ENCODE measurements around the gene PIK3R6.
A peak's percentile ranks its signal among the peaks of the same experiment; 100 is the strongest.

Gene PIK3R6

DNA sequence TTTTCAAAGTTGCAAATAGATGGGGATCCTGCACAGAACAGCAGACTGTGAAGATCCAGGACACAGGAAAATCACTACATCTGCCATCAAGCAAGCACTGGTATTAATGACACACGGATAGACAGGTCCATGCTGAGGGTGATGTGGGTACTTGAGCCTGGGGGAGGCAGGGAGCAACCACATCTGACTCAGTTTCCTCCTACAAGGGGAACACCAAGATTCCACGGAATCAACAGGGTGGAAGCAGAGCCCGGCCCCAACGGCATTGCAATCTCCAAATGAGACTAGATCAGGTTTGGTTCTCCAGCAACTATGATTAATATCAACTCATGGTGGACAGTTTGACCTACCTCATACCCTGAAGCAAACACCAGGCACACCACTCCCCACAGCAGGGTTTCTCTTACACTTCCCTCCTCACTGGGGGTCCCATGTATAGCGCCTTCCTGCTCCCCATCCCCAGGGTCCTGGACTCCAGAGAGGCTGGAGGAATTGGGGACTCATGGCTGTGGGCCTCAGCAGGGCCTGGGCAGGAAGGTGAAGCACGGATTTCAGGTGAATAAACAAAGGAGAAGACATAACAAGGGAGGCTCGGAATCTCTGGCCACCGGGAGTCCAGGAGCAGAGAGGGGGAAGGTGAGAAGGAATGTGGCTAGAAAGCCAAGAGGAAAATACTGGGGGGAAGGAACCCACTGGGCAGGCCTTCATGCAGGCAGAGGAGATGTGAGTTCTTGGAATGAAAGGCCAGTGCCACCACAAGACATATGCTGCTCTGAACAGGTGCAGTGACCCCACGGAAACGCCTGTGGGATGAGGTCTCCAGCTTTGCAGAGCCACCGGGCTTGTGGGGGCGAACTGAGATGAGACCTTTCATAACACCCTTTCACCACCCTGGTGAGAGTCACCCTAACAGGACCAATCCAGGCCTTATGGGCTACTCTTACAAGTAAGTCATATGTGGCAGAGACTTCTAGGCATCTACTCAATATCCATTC lies 29.5 kb upstream of the PIK3R6 start:
- Histone ChIP-seq H3K4me3 (ENCODE audit: low read depth, low read length, poor library complexity, severe bottlenecking) (no peak overlapping the region), H3F3A (ENCODE audit: insufficient read depth, low read length) (no peaks in the 10 kb centered on the region), H3K9ac (ENCODE audit: low read length) (no peak overlapping the region), H3K36me3 (ENCODE audit: insufficient read depth, low read length) (no peaks in the 10 kb centered on the region), H3K4me1 (ENCODE audit: insufficient read depth, low read length, severe bottlenecking) (peaks cover 30% of the 10 kb centered on the region), H3K27ac (ENCODE audit: low read depth, low read length, poor library complexity, severe bottlenecking) (no peak overlapping the region), H4K20me1 (ENCODE audit: insufficient read depth, low read length) (no peaks in the 10 kb centered on the region), H3K27me3 (ENCODE audit: insufficient read depth, low read length) (no peaks in the 10 kb centered on the region), H3K9me3 (ENCODE audit: low read length) (no peaks in the 10 kb centered on the region), H3K9me2 (ENCODE audit: low read depth, low read length) (no peaks in the 10 kb centered on the region), H3K79me2 (ENCODE audit: insufficient read depth, low read length) (no peaks in the 10 kb centered on the region), H2AFZ (ENCODE audit: low read length) (no peak overlapping the region), H3K4me2 (ENCODE audit: low read length) (no peak overlapping the region)
- TF ChIP-seq EZH2 (IDR thresholded peaks at IDR 0.05; ENCODE audit: borderline replicate concordance, low read length) = no peak
- TF ChIP-seq, protein P1, sequence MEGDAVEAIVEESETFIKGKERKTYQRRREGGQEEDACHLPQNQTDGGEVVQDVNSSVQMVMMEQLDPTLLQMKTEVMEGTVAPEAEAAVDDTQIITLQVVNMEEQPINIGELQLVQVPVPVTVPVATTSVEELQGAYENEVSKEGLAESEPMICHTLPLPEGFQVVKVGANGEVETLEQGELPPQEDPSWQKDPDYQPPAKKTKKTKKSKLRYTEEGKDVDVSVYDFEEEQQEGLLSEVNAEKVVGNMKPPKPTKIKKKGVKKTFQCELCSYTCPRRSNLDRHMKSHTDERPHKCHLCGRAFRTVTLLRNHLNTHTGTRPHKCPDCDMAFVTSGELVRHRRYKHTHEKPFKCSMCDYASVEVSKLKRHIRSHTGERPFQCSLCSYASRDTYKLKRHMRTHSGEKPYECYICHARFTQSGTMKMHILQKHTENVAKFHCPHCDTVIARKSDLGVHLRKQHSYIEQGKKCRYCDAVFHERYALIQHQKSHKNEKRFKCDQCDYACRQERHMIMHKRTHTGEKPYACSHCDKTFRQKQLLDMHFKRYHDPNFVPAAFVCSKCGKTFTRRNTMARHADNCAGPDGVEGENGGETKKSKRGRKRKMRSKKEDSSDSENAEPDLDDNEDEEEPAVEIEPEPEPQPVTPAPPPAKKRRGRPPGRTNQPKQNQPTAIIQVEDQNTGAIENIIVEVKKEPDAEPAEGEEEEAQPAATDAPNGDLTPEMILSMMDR (IDR thresholded peaks at IDR 0.05; ENCODE audit: low read length) = no peak

DNA sequence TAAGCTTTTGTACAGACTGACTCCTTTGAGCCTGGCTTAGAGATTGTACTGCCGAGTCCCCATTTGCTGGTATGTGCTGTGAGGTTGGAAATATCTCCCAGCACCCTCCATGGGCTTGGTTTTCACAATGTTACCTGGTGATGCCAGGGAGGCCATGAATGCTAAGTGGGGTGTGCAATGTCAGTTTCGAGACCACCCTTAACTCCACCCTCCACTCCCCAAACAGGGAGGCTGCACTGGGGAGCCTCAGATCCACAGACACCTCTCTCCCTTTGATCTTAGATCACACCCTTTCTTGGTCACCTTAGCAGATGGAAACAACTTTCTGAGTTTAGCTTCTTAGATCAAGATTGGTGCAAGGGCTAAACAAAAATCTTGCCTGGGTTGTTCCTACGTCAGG lies 28.6 kb upstream of the PIK3R6 start:
- Histone ChIP-seq H3K27ac (ENCODE audit: low read depth, low read length, poor library complexity, severe bottlenecking) (no peak overlapping the region), H3K9me2 (ENCODE audit: low read depth, low read length) (no peaks in the 10 kb centered on the region), H2AFZ (ENCODE audit: low read length) (no peak overlapping the region), H3K4me1 (ENCODE audit: insufficient read depth, low read length, severe bottlenecking) (peaks cover 27% of the 10 kb centered on the region), H3K36me3 (ENCODE audit: insufficient read depth, low read length) (no peaks in the 10 kb centered on the region), H3K4me3 (ENCODE audit: low read depth, low read length, poor library complexity, severe bottlenecking) (no peak overlapping the region), H3K27me3 (ENCODE audit: insufficient read depth, low read length) (no peaks in the 10 kb centered on the region), H3K79me2 (ENCODE audit: insufficient read depth, low read length) (no peaks in the 10 kb centered on the region), H3F3A (ENCODE audit: insufficient read depth, low read length) (no peaks in the 10 kb centered on the region), H4K20me1 (ENCODE audit: insufficient read depth, low read length) (no peaks in the 10 kb centered on the region), H3K9me3 (ENCODE audit: low read length) (no peaks in the 10 kb centered on the region), H3K4me2 (ENCODE audit: low read length) (no peak overlapping the region), H3K9ac (ENCODE audit: low read length) (no peak overlapping the region)
- TF ChIP-seq, protein P1 (IDR thresholded peaks at IDR 0.05; ENCODE audit: low read length) = no peak
- no peak for TF ChIP-seq EZH2 (IDR thresholded peaks at IDR 0.05; ENCODE audit: borderline replicate concordance, low read length)

DNA sequence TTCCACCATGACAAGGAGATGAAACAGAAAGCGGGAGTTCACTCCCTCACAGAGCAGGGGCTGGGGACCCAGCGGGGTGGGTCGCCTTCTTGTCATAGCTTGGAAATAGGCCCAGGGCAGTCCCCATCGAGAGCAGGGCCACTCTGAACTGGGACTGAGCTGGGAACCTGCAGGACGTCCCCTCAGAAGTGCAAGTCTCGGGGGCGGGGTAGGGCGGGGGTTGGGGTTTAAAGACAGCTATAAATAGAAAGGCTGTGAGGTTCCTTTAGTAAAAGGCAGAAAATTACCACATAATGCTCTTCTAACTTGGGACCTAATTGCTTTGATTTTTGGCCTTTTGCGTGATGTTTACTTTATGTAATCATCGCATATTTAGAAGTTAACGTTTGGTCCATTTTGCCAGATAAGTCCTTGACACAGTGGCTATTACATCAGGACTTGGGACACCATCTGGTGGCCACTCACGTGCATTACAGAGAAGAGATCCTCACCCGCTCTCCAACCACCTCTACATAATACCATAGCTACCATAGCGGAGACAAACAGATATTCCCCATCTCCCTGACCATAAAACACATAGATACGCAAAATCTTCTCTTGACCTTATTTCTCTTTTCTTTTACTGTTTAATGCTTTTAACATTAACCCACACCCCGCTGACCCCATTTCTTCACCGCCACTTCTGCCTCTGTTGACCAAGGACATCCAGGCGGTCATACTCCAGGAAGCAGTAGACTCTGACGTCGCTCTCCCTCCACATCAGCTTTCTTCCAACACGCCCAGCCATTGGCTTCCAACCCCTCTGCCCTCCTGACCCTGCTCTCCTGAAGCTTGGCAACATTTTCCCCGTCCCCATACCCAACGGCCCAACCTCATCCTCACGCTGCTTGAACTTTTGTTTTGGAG lies 27.5 kb upstream of the PIK3R6 start:
- H3K27ac ChIP-seq (ENCODE audit: low read depth, low read length, poor library complexity, severe bottlenecking) = no peak overlapping the region
- H3K9me2 ChIP-seq (ENCODE audit: low read depth, low read length) = no peaks in the 10 kb centered on the region
- H3K27me3 ChIP-seq (ENCODE audit: insufficient read depth, low read length) = no peaks in the 10 kb centered on the region
- no peak for TF ChIP-seq EZH2 (IDR thresholded peaks at IDR 0.05; ENCODE audit: borderline replicate concordance, low read length)
- TF ChIP-seq, protein P1 (IDR thresholded peaks at IDR 0.05; ENCODE audit: low read length) = peak; percentile 60
- H3K4me3 ChIP-seq (ENCODE audit: low read depth, low read length, poor library complexity, severe bottlenecking) = no peak overlapping the region
- H3K4me2 ChIP-seq (ENCODE audit: low read length) = no peak overlapping the region
- peaks cover 15% of the 10 kb centered on the region for H3K4me1 ChIP-seq (ENCODE audit: insufficient read depth, low read length, severe bottlenecking)
- H3K9me3 ChIP-seq (ENCODE audit: low read length) = no peaks in the 10 kb centered on the region
- no peaks in the 10 kb centered on the region for H3F3A ChIP-seq (ENCODE audit: insufficient read depth, low read length)
- no peak overlapping the region for H3K9ac ChIP-seq (ENCODE audit: low read length)
- H3K79me2 ChIP-seq (ENCODE audit: insufficient read depth, low read length) = no peaks in the 10 kb centered on the region
- H2AFZ ChIP-seq (ENCODE audit: low read length) = no peak overlapping the region
- H4K20me1 ChIP-seq (ENCODE audit: insufficient read depth, low read length) = no peaks in the 10 kb centered on the region
- no peaks in the 10 kb centered on the region for H3K36me3 ChIP-seq (ENCODE audit: insufficient read depth, low read length)

All from OCI-LY1 (cell line).